NCI-H1105 treated with DMSO at 0.1 percent for 48 hours (cell line): ENCODE measurements around the gene DHX58.
A peak's percentile ranks its signal among the peaks of the same experiment; 100 is the strongest.
"Not testable (repeated sequence)": the region's sequence is repeated elsewhere in the genome, so short reads cannot be mapped to it uniquely, and the experiment has no call there.

ENCODE experiments used
- DNase-seq: peaks from one replicate; lab custom pipeline; 2025; lab: John Stamatoyannopoulos, UW

Gene DHX58

GRCh38 chr17:42112552-42113176, at the start of gene DHX58:
DHX58 (minus strand) TSS chr17:42112714; CDS start chr17:42111892, 822 bp downstream.
- DNase-seq, result no peak

GRCh38 chr17:42160531-42160910, 48.0 kb upstream of the DHX58 start:
- no peak for DNase-seq

- DNase-seq, result no peak
These were observed 47.4 kb upstream of the DHX58 start for GRCh38 chr17:42159796-42160530.

- no peak for DNase-seq
These were observed 43.1 kb upstream of the DHX58 start for GRCh38 chr17:42155614-42156045.

- DNase-seq, result no peak
These were observed 41.6 kb upstream of the DHX58 start for GRCh38 chr17:42153919-42154742.

GRCh38 chr17:42146911-42147607, 34.5 kb upstream of the DHX58 start:
- no peak for DNase-seq

GRCh38 chr17:42143138-42143537, 30.6 kb upstream of the DHX58 start:
- DNase-seq, result not testable (repeated sequence)

GRCh38 chr17:42142371-42142896, 29.9 kb upstream of the DHX58 start:
- DNase-seq, result no peak

GRCh38 chr17:42141382-42141781, 28.9 kb upstream of the DHX58 start:
- DNase-seq, result no peak

- DNase-seq, result not testable (repeated sequence)
These were observed 28.2 kb upstream of the DHX58 start for GRCh38 chr17:42140690-42141089.

GRCh38 chr17:42138749-42139492, 26.4 kb upstream of the DHX58 start:
- no peak for DNase-seq

- no peak for DNase-seq
These were observed 24.1 kb upstream of the DHX58 start for GRCh38 chr17:42136654-42137051.

GRCh38 chr17:42135664-42136653, 23.4 kb upstream of the DHX58 start:
- no peak for DNase-seq

GRCh38 chr17:42135151-42135550, 22.6 kb upstream of the DHX58 start:
- no peak for DNase-seq

GRCh38 chr17:42133461-42134041, 21.0 kb upstream of the DHX58 start:
- DNase-seq, result peak; percentile 94

- peak; percentile 71 for DNase-seq
These were observed 20.4 kb upstream of the DHX58 start for GRCh38 chr17:42132941-42133340.

GRCh38 chr17:42131981-42132432, 19.5 kb upstream of the DHX58 start:
- DNase-seq, result no peak

GRCh38 chr17:42131232-42131631, 18.7 kb upstream of the DHX58 start:
- DNase-seq, result no peak

- DNase-seq, result no peak
These were observed 17.9 kb upstream of the DHX58 start for GRCh38 chr17:42130310-42130936.
